NCI-H226 (cell line): ENCODE measurements around the gene ME1.
"Not testable (repeated sequence)": the region's sequence is repeated elsewhere in the genome, so short reads cannot be mapped to it uniquely, and the experiment has no call there.

ENCODE experiments used
- DNase-seq: peaks from one replicate; pipeline ENCODE4 v3.0.0-alpha.2; 2015

The ME1 gene

DNA sequence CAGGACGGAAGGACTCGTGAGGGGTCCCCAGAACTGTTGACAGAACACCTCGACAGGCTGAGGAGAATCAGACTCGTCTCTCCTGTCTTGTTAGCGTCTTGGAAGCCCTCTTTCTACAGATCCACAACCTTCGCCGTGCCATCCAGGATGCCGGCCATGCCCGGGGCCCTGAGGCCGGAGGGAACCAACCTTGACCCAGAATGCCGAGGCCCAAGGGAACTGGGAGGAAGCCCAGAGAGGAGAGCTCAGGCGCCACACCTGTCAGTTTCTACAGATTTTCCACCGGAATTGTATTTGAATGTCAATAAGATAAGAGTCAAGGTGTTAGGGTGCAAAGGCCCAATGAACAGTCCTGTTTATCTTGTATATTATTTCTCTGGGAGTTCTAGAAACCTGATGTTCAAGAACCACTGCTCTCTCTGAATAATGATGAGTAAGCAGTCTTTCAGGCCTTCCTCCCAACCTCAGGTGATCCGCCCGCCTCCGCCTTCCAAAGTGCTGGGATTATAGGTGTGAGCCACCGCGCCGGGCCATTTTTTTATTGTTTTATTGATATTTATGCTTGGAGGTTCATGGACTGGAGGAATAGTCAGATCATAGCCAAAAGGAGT, 799 bp upstream of the ME1 start:
- no peak for DNase-seq

DNA sequence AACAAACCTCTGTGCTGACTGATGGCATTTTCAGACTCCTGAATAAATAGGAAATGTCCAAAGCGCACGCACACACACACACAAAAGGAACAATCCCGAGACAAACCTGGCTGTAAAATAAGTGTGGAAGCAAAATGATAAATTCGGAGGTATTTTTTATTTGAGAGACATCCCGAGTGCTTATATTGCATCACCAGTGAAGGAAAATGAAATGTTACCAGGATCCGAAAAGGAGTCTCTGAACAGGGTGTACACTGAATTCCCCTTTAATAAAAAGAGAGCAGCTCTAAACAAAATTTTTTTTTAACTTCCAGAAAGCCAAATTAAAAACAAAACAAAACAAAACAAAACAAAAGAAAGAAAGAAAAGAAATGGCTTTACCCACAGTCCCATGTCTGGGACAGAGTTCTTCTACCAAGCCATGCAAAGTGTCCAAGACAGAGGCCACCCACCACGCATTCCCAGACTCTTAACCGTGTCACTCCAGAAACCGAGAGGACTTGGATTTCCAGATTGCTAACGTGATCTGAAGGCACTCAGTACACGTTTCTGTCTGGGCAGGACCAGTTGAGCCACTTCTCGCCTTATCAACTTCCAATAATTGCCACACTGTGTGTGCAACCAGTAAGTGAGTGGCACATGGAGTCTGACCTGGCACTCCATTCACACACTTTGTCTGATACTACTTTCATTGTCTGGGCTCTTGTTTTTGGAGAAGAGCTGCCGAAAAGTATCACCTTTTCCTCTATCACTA, 817 bp downstream of the ME1 start:
- no peak for DNase-seq

GRCh38 chr6:83429269-83429668, 1.6 kb downstream of the ME1 start:
- no peak for DNase-seq

DNA sequence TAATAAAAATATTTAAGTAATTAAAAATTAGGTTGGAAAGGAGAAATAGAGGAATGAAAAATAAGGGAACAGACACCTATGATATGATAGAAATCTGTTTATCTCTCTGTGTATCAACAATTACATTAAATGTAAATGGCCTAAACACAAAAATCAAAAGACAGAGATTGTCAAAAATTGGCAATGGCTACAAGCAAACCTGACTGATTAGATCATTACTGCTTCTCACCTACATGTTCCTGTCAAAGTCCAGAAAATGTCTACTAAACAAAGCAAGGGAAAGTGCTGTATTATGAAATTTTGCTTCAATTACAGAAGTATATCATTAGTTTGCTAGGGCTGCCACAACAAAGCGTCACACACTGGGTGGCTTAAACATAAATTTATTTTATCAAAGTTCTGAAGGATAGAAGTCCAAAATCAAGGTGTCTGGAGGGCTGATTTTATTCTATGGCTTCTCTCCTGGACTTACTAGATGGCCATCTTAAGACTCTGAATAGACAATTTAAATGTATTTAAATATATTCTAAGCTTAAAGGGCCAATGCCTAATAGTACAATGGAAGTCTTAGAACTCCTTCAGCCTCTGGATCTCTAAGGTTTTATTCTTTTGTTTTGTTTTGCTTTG, 6.3 kb downstream of the ME1 start:
- DNase-seq = no peak

- no peak for DNase-seq
These were observed 12.8 kb downstream of the ME1 start for GRCh38 chr6:83417880-83418663.

- no peak for DNase-seq
These were observed 17.8 kb downstream of the ME1 start for GRCh38 chr6:83413068-83413467.

DNA sequence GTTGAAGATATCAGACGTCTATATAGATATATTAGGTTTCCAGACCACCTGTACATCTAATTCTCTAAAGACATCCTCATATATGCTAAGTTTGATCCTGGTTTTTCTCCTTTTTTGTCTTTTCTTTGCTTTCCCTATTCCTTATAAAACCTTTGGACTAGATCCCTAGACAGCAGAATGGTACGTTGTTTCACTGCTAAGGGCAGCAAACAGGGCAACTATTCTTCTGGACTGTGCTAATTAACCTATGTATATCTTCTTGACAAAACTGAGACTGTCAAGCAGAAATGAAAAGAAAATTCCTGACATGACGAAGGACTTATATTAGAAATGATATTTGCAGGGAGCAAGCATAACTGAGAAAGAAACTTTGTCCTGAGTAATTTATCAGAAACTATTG, 19.1 kb downstream of the ME1 start:
- DNase-seq = no peak

- DNase-seq = no peak
These were observed 27.7 kb downstream of the ME1 start for GRCh38 chr6:83403191-83403590.

- no peak for DNase-seq
These were observed 41.2 kb downstream of the ME1 start for GRCh38 chr6:83389606-83390005.

GRCh38 chr6:83385473-83385872, 45.4 kb downstream of the ME1 start:
- DNase-seq = no peak

- no peak for DNase-seq
These were observed 46.1 kb downstream of the ME1 start for GRCh38 chr6:83384751-83385150.

DNA sequence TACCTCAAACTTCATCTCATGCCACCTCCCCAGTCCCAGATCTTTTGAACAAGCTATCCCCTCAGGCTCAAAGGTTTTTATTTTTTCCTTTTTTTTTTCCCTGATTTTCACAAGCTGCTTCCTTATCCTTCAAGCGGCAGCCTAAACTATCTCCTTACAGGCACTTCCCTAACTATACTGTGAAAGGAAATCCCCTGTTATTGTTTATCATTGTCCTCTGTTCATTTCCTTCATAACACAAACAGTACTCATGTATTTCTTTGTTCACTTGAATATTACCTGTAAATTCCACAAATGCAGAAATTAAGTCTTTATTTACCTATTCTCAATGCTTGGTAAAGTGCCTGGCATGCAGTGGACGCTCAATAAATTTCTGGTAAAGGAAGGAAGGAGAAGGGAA, 48.9 kb downstream of the ME1 start:
- DNase-seq = no peak

GRCh38 chr6:83378621-83379388, 52.0 kb downstream of the ME1 start:
- DNase-seq = peak; percentile 32

- peak; percentile 28 for DNase-seq
These were observed 59.4 kb downstream of the ME1 start for GRCh38 chr6:83371423-83371822.

GRCh38 chr6:83370567-83370966, 60.3 kb downstream of the ME1 start:
- no peak for DNase-seq

DNA sequence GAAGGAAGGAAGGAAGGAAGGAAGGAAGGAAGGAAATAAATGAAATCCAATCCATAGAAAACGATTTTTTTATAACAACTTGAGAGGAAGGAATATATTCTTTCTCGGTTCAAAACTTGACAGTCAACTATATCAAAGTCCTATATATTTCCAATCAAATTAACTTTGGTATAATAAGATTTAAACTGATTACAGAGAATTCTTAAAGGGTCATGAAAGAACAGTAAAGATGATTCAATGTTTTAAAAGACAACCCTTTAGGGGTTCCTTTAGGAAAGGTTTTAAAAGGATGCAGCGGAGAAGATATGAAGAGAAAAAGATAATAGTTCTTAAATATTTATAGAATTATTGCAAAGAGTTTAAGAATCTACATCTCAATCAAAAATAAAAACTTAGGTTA, 61.2 kb downstream of the ME1 start:
- no peak for DNase-seq

DNA sequence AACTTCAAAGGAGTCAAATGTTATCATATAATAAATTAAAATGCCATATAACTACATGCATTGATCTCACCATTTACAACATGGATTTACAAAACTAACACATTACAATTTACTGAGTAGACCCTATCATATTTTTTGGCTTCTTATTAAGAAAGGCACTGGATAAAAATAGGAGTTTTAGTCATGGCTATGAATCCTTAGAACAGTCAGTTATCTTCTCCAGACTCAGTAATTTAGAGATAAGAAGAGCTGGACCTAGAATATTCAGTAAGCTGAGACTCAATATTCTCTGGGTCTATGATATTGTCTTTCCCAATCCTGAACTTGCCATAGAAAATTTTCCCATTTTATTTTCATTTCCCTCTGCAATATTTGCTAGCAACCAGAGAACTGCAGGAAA, 62.3 kb downstream of the ME1 start:
- DNase-seq = no peak

- no peak for DNase-seq
These were observed 63.7 kb downstream of the ME1 start for GRCh38 chr6:83367104-83367503.

DNA sequence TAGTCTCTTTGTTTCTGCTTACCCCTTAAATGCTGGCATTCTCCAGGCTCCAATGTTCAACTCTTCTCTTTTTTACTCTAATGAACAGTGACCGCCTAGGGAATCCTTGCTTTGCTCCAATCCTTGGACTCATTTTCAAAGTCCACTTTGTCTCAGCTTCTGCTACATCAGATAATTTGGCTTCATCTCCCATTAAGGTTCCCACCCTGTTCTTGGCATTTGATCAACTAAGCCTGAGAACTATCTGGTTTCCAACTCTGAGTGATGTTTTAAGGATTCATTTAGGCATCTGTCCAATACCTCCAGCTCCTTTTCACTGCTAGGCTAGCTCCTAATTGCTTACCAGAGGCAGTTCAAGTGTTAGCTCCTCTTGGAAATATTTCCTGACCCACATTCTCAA, 64.9 kb downstream of the ME1 start:
- no peak for DNase-seq

GRCh38 chr6:83362349-83362748, 68.5 kb downstream of the ME1 start:
- not testable (repeated sequence) for DNase-seq

GRCh38 chr6:83359638-83360037, 71.2 kb downstream of the ME1 start:
- DNase-seq = no peak

- no peak for DNase-seq
These were observed 76.1 kb downstream of the ME1 start for GRCh38 chr6:83354747-83355146.
